HAP-1 (cell line): ENCODE measurements around the gene MOB3A.
"Not testable (repeated sequence)": the region's sequence is repeated elsewhere in the genome, so short reads cannot be mapped to it uniquely, and the experiment has no call there.

Experiments
- DNase-seq, 2 experiments: peaks; one replicate each; pipeline ENCODE4 v3.0.0-alpha.2; 2016 to 2020; ENCODE audit warnings: low spot score in 2 of 2
- H3K27me3 ChIP-seq: fragments of 250-450 bp; sonication (Bioruptor Pico); 2 replicates; pipeline ENCODE4 v1.5.1; 2020; ENCODE audit warnings: low read depth, mild to moderate bottlenecking, moderate library complexity
- H3K36me3 ChIP-seq: fragments of 250-450 bp; sonication (Bioruptor Pico); replicated peaks from 2 replicates; pipeline ENCODE4 v1.5.1; 2020; ENCODE audit warnings: mild to moderate bottlenecking
- H3K4me1 ChIP-seq: fragments of 250-450 bp; sonication (Bioruptor Pico); 2 replicates; pipeline ENCODE4 v1.5.1; 2020; ENCODE audit warnings: mild to moderate bottlenecking
- H3K4me3 ChIP-seq: fragments of 250-450 bp; sonication (Bioruptor Pico); 2 replicates; pipeline ENCODE4 v1.5.1; 2020; ENCODE audit warnings: mild to moderate bottlenecking, moderate library complexity
- H3K9me3 ChIP-seq: fragments of 250-450 bp; sonication (Bioruptor Pico); 2 replicates; pipeline ENCODE4 v1.5.1; 2020; ENCODE audit warnings: mild to moderate bottlenecking, moderate library complexity
- in situ Hi-C: fragments of 300-500 bp; cut with MboI; formaldehyde crosslinking; loops from 3 replicates; pipeline ENCODE4 v1.14.3; 2020; ENCODE audit warnings: low sequenced_read_pairs, inconsistent platforms, mixed read lengths

MOB3A gene

GRCh38 chr19:2089001-2089711 is 7.0 kb downstream of the MOB3A start:
- peaks cover 4% of the 10 kb centered on the region; the same call in 1 of the 2 replicates for H3K36me3 ChIP-seq
- no peaks in the 10 kb centered on the region for H3K27me3 ChIP-seq
- in situ Hi-C loops, result no loop called here
- H3K4me3 ChIP-seq, result no peak overlapping the region
- no peaks in the 10 kb centered on the region for H3K4me1 ChIP-seq
- no peaks in the 10 kb centered on the region for H3K9me3 ChIP-seq
- DNase-seq, result no peak

GRCh38 chr19:2087621-2088100 is 8.5 kb downstream of the MOB3A start:
- no peaks in the 10 kb centered on the region; the same call in 1 of the 2 replicates for H3K36me3 ChIP-seq
- H3K27me3 ChIP-seq, result no peaks in the 10 kb centered on the region
- H3K4me3 ChIP-seq, result no peak overlapping the region
- H3K9me3 ChIP-seq, result no peaks in the 10 kb centered on the region
- no peaks in the 10 kb centered on the region for H3K4me1 ChIP-seq
- DNase-seq, result no peak
- in situ Hi-C loops, result no loop called here

GRCh38 chr19:2086695-2087620 is 9.2 kb downstream of the MOB3A start:
- DNase-seq, H3K4me3 ChIP-seq, H3K4me1 ChIP-seq, in situ Hi-C loops, H3K27me3 ChIP-seq, H3K9me3 ChIP-seq, H3K36me3 ChIP-seq: not testable (repeated sequence)

DNA sequence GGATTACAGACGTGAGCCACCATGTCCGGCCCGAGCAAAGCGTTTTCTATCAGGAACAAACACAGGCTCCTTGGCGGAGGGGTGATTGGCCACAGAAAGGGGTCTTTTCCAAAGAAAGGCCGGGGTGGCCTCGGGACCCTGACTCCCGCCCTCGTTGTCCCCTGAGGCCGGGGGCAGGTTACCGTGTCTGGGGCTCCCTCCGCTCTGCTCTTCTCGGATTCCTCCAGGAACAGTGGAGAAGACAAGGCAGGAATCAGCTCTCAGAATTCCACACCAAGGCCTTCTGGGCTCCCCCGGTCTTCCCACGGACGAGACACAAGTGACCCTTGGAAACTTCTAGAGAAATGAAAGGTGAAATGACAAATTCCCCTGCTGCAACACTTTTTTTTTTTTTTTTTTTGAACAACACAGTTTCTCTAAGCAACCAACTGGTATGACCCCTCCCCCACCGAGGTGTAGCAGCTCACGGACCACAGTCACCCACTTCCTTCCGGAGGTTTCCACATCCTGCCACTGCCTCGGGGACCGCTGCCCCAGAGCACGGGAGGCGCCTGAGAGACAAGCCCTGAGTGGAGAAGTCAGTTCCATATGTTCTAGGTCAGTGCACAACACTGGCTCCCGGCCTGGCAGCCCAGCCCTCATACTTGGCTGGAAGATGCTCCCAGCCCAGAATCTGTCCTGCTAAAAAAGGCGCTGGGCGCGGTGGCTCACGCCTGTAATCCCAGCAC is 11.0 kb downstream of the MOB3A start:
- in situ Hi-C loops, result no loop called here
- Histone ChIP-seq H3K36me3 (no peaks in the 10 kb centered on the region; the same call in 1 of the 2 replicates), H3K4me1 (no peaks in the 10 kb centered on the region)

GRCh38 chr19:2083174-2083854 is 12.8 kb downstream of the MOB3A start:
- in situ Hi-C loops, result no loop called here
- H3K4me1 ChIP-seq, result no peaks in the 10 kb centered on the region
- H3K9me3 ChIP-seq, result no peaks in the 10 kb centered on the region
- no peak for DNase-seq
- no peaks in the 10 kb centered on the region for H3K27me3 ChIP-seq
- H3K36me3 ChIP-seq, result no peaks in the 10 kb centered on the region; the same call in 1 of the 2 replicates
- no peak overlapping the region for H3K4me3 ChIP-seq

More for the DNA sequence above, 11.0 kb downstream of the MOB3A start:
- DNase-seq, result no peak
- Histone ChIP-seq H3K9me3 (no peaks in the 10 kb centered on the region), H3K27me3 (no peaks in the 10 kb centered on the region), H3K4me3 (no peak overlapping the region)

GRCh38 chr19:2081873-2082810 is 14.0 kb downstream of the MOB3A start:
- in situ Hi-C loops, result no loop called here
- H3K4me3 ChIP-seq, result no peak overlapping the region
- H3K4me1 ChIP-seq, result no peaks in the 10 kb centered on the region
- DNase-seq, result no peak
- H3K27me3 ChIP-seq, result no peaks in the 10 kb centered on the region
- H3K9me3 ChIP-seq, result no peaks in the 10 kb centered on the region
- H3K36me3 ChIP-seq, result peaks cover 5% of the 10 kb centered on the region; the same call in 1 of the 2 replicates

DNA sequence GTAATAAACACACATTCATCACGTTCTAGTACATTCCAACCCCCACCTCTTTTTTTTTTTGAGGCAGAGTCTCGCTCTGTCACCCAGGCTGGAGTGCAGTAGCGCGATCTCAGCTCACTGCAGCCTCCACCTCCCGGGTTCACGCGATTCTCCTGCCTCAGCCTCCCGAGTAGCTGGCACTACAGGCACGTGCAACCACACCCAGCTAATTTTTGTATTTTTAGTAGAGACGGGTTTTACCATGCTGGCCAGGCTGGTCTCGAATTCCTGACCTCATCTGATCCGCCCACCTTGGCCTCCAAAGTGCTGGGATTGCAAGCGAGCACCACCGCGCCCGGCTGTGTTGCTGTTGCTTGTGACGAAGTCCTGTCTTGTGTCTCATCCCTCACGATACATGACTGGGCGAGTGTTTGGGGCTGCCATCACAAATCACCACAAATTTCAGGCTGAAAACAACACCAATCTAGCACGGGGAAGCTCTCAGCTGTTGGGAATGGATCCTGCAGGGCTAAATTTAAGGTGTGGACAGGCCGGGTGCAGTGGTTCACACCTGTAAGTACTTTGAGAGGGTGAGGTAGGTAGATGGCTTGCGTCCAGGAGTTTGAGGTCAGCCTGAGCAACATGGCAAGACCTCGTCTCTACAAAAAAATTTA is 15.7 kb downstream of the MOB3A start:
- H3K36me3 ChIP-seq, result peaks cover 14% of the 10 kb centered on the region
- H3K4me1 ChIP-seq, result no peaks in the 10 kb centered on the region
- in situ Hi-C loops, result no loop called here
- no peaks in the 10 kb centered on the region for H3K27me3 ChIP-seq
- H3K4me3 ChIP-seq, result no peak overlapping the region
- H3K9me3 ChIP-seq, result no peaks in the 10 kb centered on the region
- DNase-seq, result no peak

- H3K36me3 ChIP-seq, result peaks cover 18% of the 10 kb centered on the region
- in situ Hi-C loops, result no loop called here
- H3K9me3 ChIP-seq, result no peaks in the 10 kb centered on the region
- H3K27me3 ChIP-seq, result no peaks in the 10 kb centered on the region
- DNase-seq, result no peak
- H3K4me3 ChIP-seq, result no peak overlapping the region
- no peaks in the 10 kb centered on the region for H3K4me1 ChIP-seq
Observed at GRCh38 chr19:2079865-2080301, 16.2 kb downstream of the MOB3A start.

GRCh38 chr19:2079076-2079864 is 16.9 kb downstream of the MOB3A start:
- Histone ChIP-seq H3K4me1 (no peaks in the 10 kb centered on the region), H3K27me3 (no peaks in the 10 kb centered on the region), H3K36me3 (peaks cover 18% of the 10 kb centered on the region), H3K4me3 (no peak overlapping the region), H3K9me3 (no peaks in the 10 kb centered on the region)
- in situ Hi-C loops, result no loop called here
- DNase-seq, result no peak

GRCh38 chr19:2077833-2078619 is 18.1 kb downstream of the MOB3A start:
- no peaks in the 10 kb centered on the region for H3K9me3 ChIP-seq
- H3K4me3 ChIP-seq, result no peak overlapping the region
- H3K4me1 ChIP-seq, result no peaks in the 10 kb centered on the region
- H3K36me3 ChIP-seq, result peaks cover 18% of the 10 kb centered on the region
- no peak for DNase-seq
- in situ Hi-C loops, result no loop called here
- no peaks in the 10 kb centered on the region for H3K27me3 ChIP-seq

- Histone ChIP-seq H3K9me3 (no peaks in the 10 kb centered on the region), H3K4me1 (no peaks in the 10 kb centered on the region), H3K27me3 (no peaks in the 10 kb centered on the region), H3K36me3 (peaks cover 23% of the 10 kb centered on the region), H3K4me3 (no peak overlapping the region)
- in situ Hi-C loops, result no loop called here
- no peak for DNase-seq
Observed at GRCh38 chr19:2077398-2077797, 18.7 kb downstream of the MOB3A start.
